Stomach (tissue), 4 donors: ENCODE results near the gene SYT15B.
"Not testable (repeated sequence)": the region's sequence is repeated elsewhere in the genome, so short reads cannot be mapped to it uniquely, and the experiment has no call there.

ENCODE experiments used
- CTCF ChIP-seq, 7 experiments: fragments of 450-650 bp in 4 of 7; fragments of 200-600 bp in 3 of 7; sonication (generic) in 3 of 7; IDR thresholded peaks; one replicate each; pipeline ENCODE4 v1.5.1; 2016 to 2019; ENCODE audit warnings: antibody characterized with exemption in 7 of 7, control low read depth in 2 of 7, mild to moderate bottlenecking in 1 of 7
- EP300 ChIP-seq: sonication (generic); formaldehyde crosslinking; IDR thresholded peaks from one replicate; pipeline ENCODE4 v1.6.1; 2017; ENCODE audit warnings: antibody characterized with exemption
- POLR2AphosphoS5 ChIP-seq, 3 donors: sonication (generic); formaldehyde crosslinking; IDR thresholded peaks; one replicate each; pipeline ENCODE4 v1.6.1; 2016; ENCODE audit warnings: antibody characterized with exemption in 3 of 3

GRCh38 chr10:47730911-47731310 lies 32.5 kb downstream of the SYT15B start:
- TF ChIP-seq CTCF (IDR thresholded peaks at IDR 0.05); EP300; POLR2AphosphoS5 (IDR thresholded peaks at IDR 0.05): not testable (repeated sequence)
